Hepatocyte (in vitro differentiated cells): ENCODE data around the gene CBFA2T3. TPM values are rescaled to one million over a fixed set of nuclear protein-coding genes. Genes with fewer than 3 reads are reported as not detected.

ENCODE experiments used
- DNase-seq: peaks from one replicate; pipeline ENCODE4 v3.0.0-alpha.2; 2016; ENCODE audit warnings: low spot score
- H2AFZ ChIP-seq: fragments of 200-600 bp; sonication (generic); 2 replicates; pipeline ENCODE4 v1.6.0; 2016; ENCODE audit warnings: antibody characterized with exemption, mild to moderate bottlenecking
- H3K27ac ChIP-seq: fragments of 200-600 bp; sonication (generic); 2 replicates; pipeline ENCODE4 v1.5.1; 2016; ENCODE audit warnings: mild to moderate bottlenecking
- H3K27me3 ChIP-seq: fragments of 200-600 bp; sonication (generic); 2 replicates; pipeline ENCODE4 v1.6.1; 2016
- H3K36me3 ChIP-seq: fragments of 200-600 bp; sonication (generic); replicated peaks from 2 replicates; pipeline ENCODE4 v1.5.1; 2016; ENCODE audit warnings: low read depth; ENCODE audit not compliant: insufficient read depth
- H3K4me1 ChIP-seq: fragments of 200-600 bp; sonication (generic); 2 replicates; pipeline ENCODE4 v1.5.1; 2016; ENCODE audit warnings: mild to moderate bottlenecking, moderate library complexity; ENCODE audit not compliant: insufficient read depth
- H3K4me2 ChIP-seq: fragments of 200-600 bp; sonication (generic); 2 replicates; pipeline ENCODE4 v1.6.0; 2016
- H3K4me3 ChIP-seq: fragments of 200-600 bp; sonication (generic); 2 replicates; pipeline ENCODE4 v1.5.1; 2016; ENCODE audit warnings: mild to moderate bottlenecking
- H3K79me2 ChIP-seq: fragments of 200-600 bp; sonication (generic); 2 replicates; pipeline ENCODE4 v1.6.0; 2017; ENCODE audit warnings: mild to moderate bottlenecking
- H3K9me2 ChIP-seq: fragments of 200-600 bp; sonication (generic); replicated peaks from 2 replicates; pipeline ENCODE4 v1.6.0; 2017; ENCODE audit warnings: mild to moderate bottlenecking; ENCODE audit not compliant: insufficient read depth
- H3K9me3 ChIP-seq: fragments of 200-600 bp; sonication (generic); 2 replicates; pipeline ENCODE4 v1.5.1; 2016; ENCODE audit warnings: low read depth, mild to moderate bottlenecking
- H4K20me1 ChIP-seq: fragments of 200-600 bp; sonication (generic); 2 replicates; pipeline ENCODE4 v1.6.0; 2016; ENCODE audit warnings: mild to moderate bottlenecking; ENCODE audit not compliant: insufficient read depth, poor library complexity, severe bottlenecking
- CTCF ChIP-seq: fragments of 200-600 bp; sonication (generic); IDR thresholded peaks from 2 replicates; pipeline ENCODE4 v1.5.1; 2016; ENCODE audit warnings: antibody characterized with exemption, mild to moderate bottlenecking; ENCODE audit not compliant: poor library complexity
- EZH2 ChIP-seq: fragments of 200-600 bp; sonication (generic); IDR thresholded peaks from 2 replicates; pipeline ENCODE4 v1.6.1; 2016; ENCODE audit warnings: antibody characterized with exemption, mild to moderate bottlenecking, borderline replicate concordance
- EZH2phosphoT487 ChIP-seq: fragments of 200-600 bp; sonication (generic); IDR thresholded peaks from one replicate; pipeline ENCODE4 v1.6.1; 2018; ENCODE audit warnings: antibody characterized with exemption, mild to moderate bottlenecking, low read depth, moderate library complexity; ENCODE audit not compliant: unreplicated experiment, severe bottlenecking
- WGBS: methylation state at CpG from one replicate; pipeline ENCODE4 v1.1.6; 2016; ENCODE audit warnings: low lambda C conversion rate; ENCODE audit errors: missing lambda C conversion rate; 5-methylcytosine and 5-hydroxymethylcytosine counted together
- polyA plus RNA-seq: library from polyadenylated mRNA; unstranded; fragments of >200 nt; fragmentation: Nextera tagmentation; extraction: Ambion mirVana; gene quantifications from 2 replicates; pipeline ENCODE4 v1.2.1, GENCODE V29; 2016
- total RNA-seq: library from RNA; depleted of rRNA; stranded (reverse); fragments of >200 nt; gene quantifications from 2 replicates; pipeline ENCODE4 v1.2.3, GENCODE V29; 2014

CBFA2T3 gene
- total and polyA plus RNA-seq, 2 experiments from 2014 or later = 0.07 to 1.5 TPM

GRCh38 chr16:88843256-88843655 is 133.8 kb downstream of the CBFA2T3 start:
- H2AFZ ChIP-seq = no peak overlapping the region
- no peak overlapping the region for H3K4me2 ChIP-seq
- no peaks in the 10 kb centered on the region for H3K79me2 ChIP-seq
- H3K27me3 ChIP-seq = no peaks in the 10 kb centered on the region
- H3K4me1 ChIP-seq = no peaks in the 10 kb centered on the region
- no peaks in the 10 kb centered on the region for H4K20me1 ChIP-seq
- TF ChIP-seq CTCF (no peak), EZH2phosphoT487 (no peak), EZH2 (no peak)
- H3K27ac ChIP-seq = no peak overlapping the region
- no peaks in the 10 kb centered on the region for H3K36me3 ChIP-seq
- H3K9me2 ChIP-seq = no peaks in the 10 kb centered on the region
- no peak overlapping the region for H3K4me3 ChIP-seq
- H3K9me3 ChIP-seq = no peaks in the 10 kb centered on the region
- WGBS = 93% methylated on average over 20 of the region's 20 CpGs
- no peak for DNase-seq

- H3K4me3 ChIP-seq = no peak overlapping the region
- no peaks in the 10 kb centered on the region for H3K9me3 ChIP-seq
- TF ChIP-seq CTCF = no peak
- TF ChIP-seq EZH2 = no peak
- TF ChIP-seq EZH2phosphoT487 = no peak
- no peak overlapping the region for H3K27ac ChIP-seq
- no peak overlapping the region for H2AFZ ChIP-seq
- H4K20me1 ChIP-seq = no peaks in the 10 kb centered on the region
- no peak overlapping the region for H3K4me2 ChIP-seq
- DNase-seq = no peak
- no peaks in the 10 kb centered on the region for H3K36me3 ChIP-seq
- no peaks in the 10 kb centered on the region for H3K4me1 ChIP-seq
- H3K9me2 ChIP-seq = no peaks in the 10 kb centered on the region
- 97% methylated on average over 25 of the region's 25 CpGs for WGBS
- no peaks in the 10 kb centered on the region for H3K27me3 ChIP-seq
- H3K79me2 ChIP-seq = no peaks in the 10 kb centered on the region
These were observed 134.2 kb downstream of the CBFA2T3 start for GRCh38 chr16:88842806-88843205.

DNA sequence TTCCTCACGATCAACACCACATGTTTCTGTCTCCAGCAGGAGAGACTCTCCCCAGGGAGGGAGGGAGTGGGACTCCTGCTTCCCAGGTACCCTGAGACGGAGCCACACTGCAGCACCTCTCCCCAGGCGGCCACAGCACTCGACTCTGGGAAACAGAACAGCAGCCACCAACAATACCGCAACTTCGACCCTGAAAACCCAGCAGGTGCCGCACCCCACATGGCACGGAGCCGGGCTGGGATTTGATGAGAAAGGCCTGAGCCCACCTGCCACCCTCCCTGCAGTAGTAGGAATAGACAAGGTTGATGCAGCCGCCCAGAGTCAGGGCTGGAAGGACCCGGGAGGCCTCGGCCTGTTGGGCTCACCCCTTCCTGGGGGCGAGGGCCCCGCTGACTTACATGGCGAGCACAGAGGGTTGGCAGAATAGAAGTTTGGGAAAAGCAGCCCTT is 134.7 kb downstream of the CBFA2T3 start:
- TF ChIP-seq CTCF (no peak), EZH2 (no peak), EZH2phosphoT487 (no peak)
- 94% methylated on average over 15 of the region's 15 CpGs for WGBS
- Histone ChIP-seq H3K4me3 (no peak overlapping the region), H3K9me2 (no peaks in the 10 kb centered on the region), H3K4me1 (no peaks in the 10 kb centered on the region), H3K4me2 (no peak overlapping the region), H3K27ac (no peak overlapping the region), H2AFZ (no peak overlapping the region), H3K27me3 (no peaks in the 10 kb centered on the region), H3K9me3 (no peaks in the 10 kb centered on the region), H4K20me1 (no peaks in the 10 kb centered on the region), H3K36me3 (no peaks in the 10 kb centered on the region), H3K79me2 (no peaks in the 10 kb centered on the region)
- no peak for DNase-seq
